HEK293 (cell line): Measurements from ENCODE around the gene CABCOCO1.

Experiments
- ZNF558 ChIP-seq: fragments of 450-650 bp; formaldehyde crosslinking; IDR thresholded peaks from 2 replicates; pipeline ENCODE4 v1.5.1; 2016; ENCODE audit warnings: missing biosample characterization, missing genetic modification characterization
- TF ChIP-seq, protein P1 (sequence below): fragments of 450-650 bp; formaldehyde crosslinking; IDR thresholded peaks from 2 replicates; pipeline ENCODE4 v1.5.1; 2016; ENCODE audit warnings: missing biosample characterization, missing genetic modification characterization

GRCh38 chr10:61621605-61622051 is 41.1 kb upstream of the CABCOCO1 start:
- no peak for TF ChIP-seq ZNF558 (tag by site-specific recombination)
- TF ChIP-seq, protein P1, sequence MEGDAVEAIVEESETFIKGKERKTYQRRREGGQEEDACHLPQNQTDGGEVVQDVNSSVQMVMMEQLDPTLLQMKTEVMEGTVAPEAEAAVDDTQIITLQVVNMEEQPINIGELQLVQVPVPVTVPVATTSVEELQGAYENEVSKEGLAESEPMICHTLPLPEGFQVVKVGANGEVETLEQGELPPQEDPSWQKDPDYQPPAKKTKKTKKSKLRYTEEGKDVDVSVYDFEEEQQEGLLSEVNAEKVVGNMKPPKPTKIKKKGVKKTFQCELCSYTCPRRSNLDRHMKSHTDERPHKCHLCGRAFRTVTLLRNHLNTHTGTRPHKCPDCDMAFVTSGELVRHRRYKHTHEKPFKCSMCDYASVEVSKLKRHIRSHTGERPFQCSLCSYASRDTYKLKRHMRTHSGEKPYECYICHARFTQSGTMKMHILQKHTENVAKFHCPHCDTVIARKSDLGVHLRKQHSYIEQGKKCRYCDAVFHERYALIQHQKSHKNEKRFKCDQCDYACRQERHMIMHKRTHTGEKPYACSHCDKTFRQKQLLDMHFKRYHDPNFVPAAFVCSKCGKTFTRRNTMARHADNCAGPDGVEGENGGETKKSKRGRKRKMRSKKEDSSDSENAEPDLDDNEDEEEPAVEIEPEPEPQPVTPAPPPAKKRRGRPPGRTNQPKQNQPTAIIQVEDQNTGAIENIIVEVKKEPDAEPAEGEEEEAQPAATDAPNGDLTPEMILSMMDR (tag by site-specific recombination) = no peak
